Measurements from ENCODE around the gene GLUD1. TPM values are rescaled to one million over a fixed set of nuclear protein-coding genes. Genes with fewer than 3 reads are reported as not detected.
"Not testable (repeated sequence)": the region's sequence is repeated elsewhere in the genome, so short reads cannot be mapped to it uniquely, and the experiment has no call there.

Gene GLUD1
- total RNA-seq, 1 donor = 120 TPM

DNA sequence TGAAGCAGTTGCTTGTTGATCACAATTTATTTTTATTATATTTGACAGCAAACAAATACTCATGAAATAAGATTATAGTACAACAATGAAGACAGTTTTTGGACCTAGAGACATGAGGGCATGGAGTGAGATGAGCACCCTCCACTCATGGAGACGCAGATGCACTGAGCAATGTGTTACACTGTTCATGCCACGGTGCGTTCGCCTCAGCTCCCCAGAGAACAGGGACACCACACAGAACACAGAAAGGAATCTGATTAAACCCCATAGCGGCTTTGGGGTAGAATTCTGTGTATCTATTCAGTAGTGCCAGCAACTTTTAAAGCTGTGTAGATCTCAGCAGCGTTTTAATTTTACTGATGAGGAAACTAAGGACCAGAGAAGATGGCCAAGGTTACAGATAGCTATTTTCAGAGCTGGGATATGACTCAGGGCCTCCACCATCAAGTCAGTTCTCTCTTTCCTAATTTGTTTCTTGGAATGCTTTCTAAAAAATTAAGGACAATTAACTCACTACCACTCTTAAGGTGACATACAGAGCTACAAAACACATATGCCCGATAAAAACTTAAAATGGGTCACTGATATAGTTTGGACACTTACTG, 41.0 kb downstream of the GLUD1 start:
- no peak for DNase-seq (ENCODE audit: low read depth in 2 of 3, low spot score in 2 of 3)

GRCh38 chr10:87053111-87053510, 41.5 kb downstream of the GLUD1 start:
- DNase-seq (ENCODE audit: low read depth in 2 of 3, low spot score in 2 of 3) = no peak

GRCh38 chr10:87045434-87045938, 49.2 kb downstream of the GLUD1 start:
- no peak for DNase-seq (ENCODE audit: low read depth in 2 of 3, low spot score in 2 of 3)

- DNase-seq (ENCODE audit: low read depth in 2 of 3, low spot score in 2 of 3) = not testable (repeated sequence)
Observed at GRCh38 chr10:87043579-87043978, 51.1 kb downstream of the GLUD1 start.

GRCh38 chr10:87038786-87039185, 55.9 kb downstream of the GLUD1 start:
- DNase-seq (ENCODE audit: low read depth in 2 of 3, low spot score in 2 of 3) = no peak

DNA sequence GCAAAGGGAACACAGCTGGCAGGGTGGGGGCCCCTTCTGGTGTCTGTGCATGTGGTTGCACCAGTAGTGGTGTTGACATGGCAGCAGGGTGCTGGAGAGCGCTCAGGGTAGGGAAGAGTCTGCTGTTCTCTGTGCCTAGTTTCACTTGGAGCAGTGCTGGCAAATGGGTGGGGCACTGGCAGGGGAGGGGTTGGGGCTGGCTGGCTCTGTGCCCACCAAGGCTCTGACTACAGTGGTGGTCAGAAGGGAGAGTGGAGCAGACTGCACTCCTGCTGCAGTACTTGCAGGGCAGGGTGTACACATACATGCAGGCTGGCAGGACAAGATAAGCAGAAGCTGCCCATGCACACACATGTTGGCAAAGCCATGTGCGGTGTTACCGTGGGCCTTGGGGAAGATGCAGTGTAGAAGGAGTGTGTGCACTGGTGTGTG, 56.3 kb downstream of the GLUD1 start:
- no peak for DNase-seq (ENCODE audit: low read depth in 2 of 3, low spot score in 2 of 3)

- no peak for DNase-seq (ENCODE audit: low read depth in 2 of 3, low spot score in 2 of 3)
Observed at GRCh38 chr10:87036623-87037022, 58.0 kb downstream of the GLUD1 start.

- DNase-seq (ENCODE audit: low read depth in 2 of 3, low spot score in 2 of 3) = no peak
Observed at GRCh38 chr10:87030912-87031635, 63.6 kb downstream of the GLUD1 start.

DNA sequence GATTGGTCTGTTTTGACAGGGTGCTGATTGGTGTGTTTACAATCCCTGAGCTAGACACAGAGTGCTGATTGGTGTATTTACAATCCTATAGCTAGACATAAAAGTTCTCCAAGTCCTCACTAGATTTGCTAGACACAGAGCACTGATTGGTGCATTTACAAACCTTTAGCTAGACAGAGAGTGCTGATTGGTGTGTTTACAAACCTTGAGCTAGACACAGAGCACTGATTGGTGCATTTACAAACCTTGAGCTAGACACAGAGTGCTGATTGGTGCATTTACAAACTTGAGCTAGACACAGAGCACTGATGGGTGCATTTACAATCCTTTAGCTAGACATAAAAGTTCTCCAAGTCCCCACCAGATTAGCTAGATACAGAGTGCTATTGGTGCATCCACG, 64.2 kb downstream of the GLUD1 start:
- not testable (repeated sequence) for DNase-seq (ENCODE audit: low read depth in 2 of 3, low spot score in 2 of 3)

- not testable (repeated sequence) for DNase-seq (ENCODE audit: low read depth in 2 of 3, low spot score in 2 of 3)
Observed at GRCh38 chr10:87026747-87027508, 67.7 kb downstream of the GLUD1 start.

DNA sequence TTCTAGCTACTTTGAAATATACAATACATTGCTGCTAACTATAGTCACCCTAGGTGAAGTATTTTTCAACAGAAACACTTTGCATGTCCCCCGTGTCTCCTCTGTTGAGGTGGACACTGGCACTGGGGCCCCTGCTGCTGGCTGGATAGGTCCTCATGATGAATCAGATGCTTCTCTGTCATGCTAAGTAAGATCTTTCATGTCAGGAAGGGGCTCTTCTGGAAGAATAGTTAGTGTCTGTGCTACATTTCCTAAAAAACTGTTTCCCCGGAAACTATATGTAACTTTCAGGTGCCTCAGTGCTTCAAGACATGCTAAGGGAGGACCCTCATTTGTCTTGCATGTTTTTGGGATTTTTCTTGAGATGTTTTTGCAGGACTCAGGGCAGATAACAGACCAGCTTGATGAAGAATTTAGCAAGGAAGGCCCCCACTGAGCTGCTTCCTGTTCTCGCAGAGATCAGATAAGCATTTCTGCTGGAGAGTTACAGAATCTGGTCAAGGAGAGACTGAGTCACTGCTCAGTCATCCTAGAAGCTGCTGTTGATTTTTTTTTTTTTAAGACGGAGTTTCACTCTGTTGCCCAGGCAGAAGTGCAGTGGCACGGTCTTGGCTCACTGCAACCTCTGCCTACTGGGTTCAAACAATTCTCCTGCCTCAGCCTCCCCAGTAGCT, 69.2 kb downstream of the GLUD1 start:
- peak in 2 of 3 donors; percentile 22 to 34 for DNase-seq (ENCODE audit: low read depth in 2 of 3, low spot score in 2 of 3)

DNA sequence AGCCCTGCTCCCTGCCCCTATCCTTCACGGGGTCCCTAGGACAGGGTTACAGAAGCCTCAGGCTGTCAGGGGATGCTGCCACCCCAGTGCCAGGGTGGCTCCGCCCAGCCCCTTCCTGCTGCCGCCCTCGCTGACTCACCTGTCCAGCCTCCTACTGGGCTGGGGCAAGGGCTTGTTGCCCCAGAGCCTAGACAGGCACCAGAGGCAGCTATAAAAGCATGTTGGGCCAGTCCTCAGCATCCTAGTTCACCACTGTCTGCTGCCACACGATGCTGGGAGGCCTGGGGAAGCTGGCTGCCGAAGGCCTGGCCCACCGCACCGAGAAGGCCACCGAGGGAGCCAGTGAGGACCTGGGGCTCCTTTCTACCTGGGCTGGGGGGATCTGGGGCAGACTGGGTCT, 74.6 kb downstream of the GLUD1 start, which contains the start of gene FAM25A:
Gene FAM25A, plus strand, starts transcription at position 239 of the 400 bp plus-strand sequence. Its CDS starts 31 bp downstream, at position 270.
- DNase-seq (ENCODE audit: low read depth in 2 of 3, low spot score in 2 of 3) = not testable (repeated sequence)

GRCh38 chr10:87019504-87019903, 75.1 kb downstream of the GLUD1 start:
- DNase-seq (ENCODE audit: low read depth in 2 of 3, low spot score in 2 of 3) = not testable (repeated sequence)

DNA sequence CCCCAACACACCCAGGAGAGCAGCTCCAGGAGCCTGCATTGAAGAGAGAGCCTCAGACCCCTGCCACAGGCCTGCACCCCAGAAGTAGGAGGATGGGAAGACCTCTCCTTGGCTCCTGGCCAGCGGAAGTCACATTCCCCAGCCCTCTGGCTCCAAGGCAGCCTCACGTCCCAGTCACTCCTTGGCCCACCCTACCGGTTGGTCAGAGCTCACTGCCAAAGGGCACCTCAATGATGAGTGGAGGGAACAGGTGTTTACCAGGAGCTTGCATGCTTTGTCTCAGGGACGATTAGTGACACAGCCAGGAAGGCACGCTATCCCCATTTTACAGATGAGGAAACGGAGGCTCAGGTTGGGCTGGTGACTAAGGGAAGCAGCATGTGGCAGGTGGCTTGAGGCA, 75.6 kb downstream of the GLUD1 start:
- not testable (repeated sequence) for DNase-seq (ENCODE audit: low read depth in 2 of 3, low spot score in 2 of 3)

GRCh38 chr10:87018127-87018526, 76.5 kb downstream of the GLUD1 start:
- not testable (repeated sequence) for DNase-seq (ENCODE audit: low read depth in 2 of 3, low spot score in 2 of 3)

GRCh38 chr10:87014986-87015716, 79.5 kb downstream of the GLUD1 start:
- DNase-seq (ENCODE audit: low read depth in 2 of 3, low spot score in 2 of 3) = not testable (repeated sequence)

DNA sequence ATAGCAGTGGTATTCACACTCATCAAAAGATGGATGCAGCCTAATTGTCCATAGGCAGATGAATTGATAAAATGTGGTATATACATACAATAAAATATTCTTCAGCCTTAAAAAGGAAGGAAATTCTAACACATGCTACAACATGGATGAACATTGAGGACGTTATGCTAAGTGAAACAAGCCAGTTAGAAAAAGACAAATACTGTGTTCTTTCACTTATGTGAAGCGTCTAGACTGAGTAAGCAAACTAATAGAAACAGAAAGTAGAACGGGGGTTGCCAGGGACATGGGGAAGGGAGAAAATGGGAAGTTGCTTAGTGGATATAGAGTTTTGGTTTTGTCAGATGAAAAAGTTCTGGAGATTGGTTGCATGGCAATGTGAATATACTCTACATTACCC, 81.1 kb downstream of the GLUD1 start:
- peak in 2 of 3 donors; percentile 11 to 21 for DNase-seq (ENCODE audit: low read depth in 2 of 3, low spot score in 2 of 3)

DNA sequence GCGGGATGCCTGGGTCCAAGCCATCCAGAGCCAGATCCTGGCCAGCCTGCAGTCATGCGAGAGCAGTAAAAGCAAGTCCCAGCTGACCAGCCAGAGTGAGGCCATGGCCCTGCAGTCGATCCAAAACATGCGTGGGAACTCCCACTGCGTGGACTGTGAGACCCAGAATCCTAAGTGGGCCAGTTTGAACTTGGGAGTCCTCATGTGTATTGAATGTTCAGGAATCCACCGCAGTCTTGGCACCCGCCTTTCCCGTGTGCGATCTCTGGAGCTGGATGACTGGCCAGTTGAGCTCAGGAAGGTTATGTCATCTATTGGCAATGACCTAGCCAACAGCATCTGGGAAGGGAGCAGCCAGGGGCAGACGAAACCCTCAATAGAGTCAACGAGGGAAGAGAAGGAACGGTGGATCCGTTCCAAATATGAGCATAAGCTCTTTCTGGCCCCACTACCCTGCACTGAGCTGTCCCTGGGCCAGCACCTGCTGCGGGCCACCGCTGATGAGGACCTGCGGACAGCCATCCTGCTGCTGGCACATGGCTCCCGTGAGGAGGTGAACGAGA, 85.4 kb downstream of the GLUD1 start:
- not testable (repeated sequence) for DNase-seq (ENCODE audit: low read depth in 2 of 3, low spot score in 2 of 3)

DNA sequence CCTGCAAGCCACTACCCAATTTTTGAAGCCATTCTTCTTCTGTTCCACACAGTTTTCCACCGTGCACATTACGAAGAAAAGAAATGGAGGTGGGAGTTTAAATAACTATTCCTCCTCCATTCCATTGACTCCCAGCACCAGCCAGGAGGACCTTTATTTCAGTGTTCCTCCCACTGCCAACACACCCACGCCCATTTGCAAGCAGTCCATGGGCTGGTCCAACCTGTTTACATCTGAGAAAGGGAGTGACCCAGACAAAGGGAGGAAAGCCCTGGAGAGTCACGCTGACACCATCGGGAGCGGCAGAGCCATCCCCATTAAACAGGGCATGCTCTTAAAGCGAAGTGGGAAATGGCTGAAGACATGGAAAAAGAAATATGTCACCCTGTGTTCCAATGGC, 86.3 kb downstream of the GLUD1 start:
- DNase-seq (ENCODE audit: low read depth in 2 of 3, low spot score in 2 of 3) = not testable (repeated sequence)

DNA sequence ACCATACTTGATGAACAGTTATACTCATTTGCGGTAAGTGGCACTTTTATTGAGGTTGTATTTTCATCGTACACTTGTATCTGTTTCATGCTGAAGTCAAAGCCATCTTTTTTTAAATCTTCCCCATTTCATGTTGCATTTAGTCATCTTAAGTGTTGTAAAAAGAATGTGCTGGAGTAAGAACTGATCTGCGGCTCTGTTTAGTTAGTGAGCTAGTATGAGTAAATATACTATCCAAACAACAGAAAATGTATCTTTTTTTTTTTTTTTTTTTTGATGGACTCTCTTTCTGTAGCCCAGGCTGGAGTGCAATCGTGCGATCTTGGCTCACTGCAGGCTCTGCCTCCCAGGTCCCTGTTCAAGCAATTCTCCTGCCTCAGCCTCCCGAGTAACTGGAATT, 87.0 kb downstream of the GLUD1 start:
- DNase-seq (ENCODE audit: low read depth in 2 of 3, low spot score in 2 of 3) = not testable (repeated sequence)

Data from hematopoietic multipotent progenitor cell (in vitro differentiated cells).